Heart right ventricle (tissue), 16 donors: ENCODE results near the gene ANK3. TPM values are rescaled to one million over a fixed set of nuclear protein-coding genes. Genes with fewer than 3 reads are reported as not detected.

Source experiments
- ATAC-seq, 8 donors: fragments of 200-7000 bp; cut with Tn5 transposase; one replicate each; pipeline ENCODE4 v1.9.1; 2020; ENCODE audit warnings: mild to moderate bottlenecking in 8 of 8, moderate library complexity in 8 of 8, moderate number of reproducible peaks in 1 of 8
- DNase-seq, 2 donors: peaks; one replicate each; pipeline ENCODE4 v3.0.0-alpha.2; 2020
- H3K27ac ChIP-seq, 10 donors: fragments of 200-600 bp; sonication (generic) in 2 of 10; one replicate each; pipeline versions ENCODE4 v1.5.0 to v1.8.0; 2020 to 2022; ENCODE audit warnings: mild to moderate bottlenecking in 3 of 10
- H3K27me3 ChIP-seq, 7 donors: fragments of 200-600 bp; one replicate each; pipeline ENCODE4 v1.8.0; 2021 to 2022; ENCODE audit warnings: mild to moderate bottlenecking in 2 of 7
- H3K36me3 ChIP-seq, 9 donors: fragments of 200-600 bp; sonication (generic) in 1 of 9; one replicate each; pipeline versions ENCODE4 v1.5.0 to v1.8.0; 2020 to 2022; ENCODE audit warnings: mild to moderate bottlenecking in 2 of 9
- H3K4me1 ChIP-seq, 9 donors: fragments of 200-600 bp; sonication (generic) in 1 of 9; one replicate each; pipeline versions ENCODE4 v1.5.0 to v1.8.0; 2020 to 2022; ENCODE audit warnings: mild to moderate bottlenecking in 4 of 9
- H3K4me3 ChIP-seq, 10 donors: fragments of 200-600 bp; sonication (generic) in 2 of 10; one replicate each; pipeline versions ENCODE4 v1.5.0 to v1.8.0; 2020 to 2022; ENCODE audit warnings: mild to moderate bottlenecking in 7 of 10, moderate library complexity in 2 of 10
- H3K9me3 ChIP-seq, 11 donors: fragments of 200-600 bp in 10 of 11; sonication (generic) in 2 of 11; one replicate each; pipeline versions ENCODE4 v1.5.0 to v1.8.0; 2013 to 2022; ENCODE audit warnings: mild to moderate bottlenecking in 2 of 11, control low read depth in 1 of 11, moderate library complexity in 1 of 11
- CTCF ChIP-seq, 9 donors: fragments of 200-600 bp; sonication (generic) in 2 of 9; IDR thresholded peaks; one replicate each; pipeline versions ENCODE4 v1.5.0 to v1.8.0; 2021 to 2022; ENCODE audit warnings: antibody characterized with exemption in 9 of 9, mild to moderate bottlenecking in 5 of 9, moderate library complexity in 1 of 9
- WGBS, 2 donors: extraction: QIAGEN DNeasy Blood & Tissue Kit; methylation state at CpG; one replicate each; pipeline ENCODE4 v1.1.7; 2013; ENCODE audit warnings: inconsistent platforms in 1 of 2; 5-methylcytosine and 5-hydroxymethylcytosine counted together
- intact Hi-C, 10 donors: fragments of 100-400 bp; cut with DNase I; formaldehyde crosslinking; loops; one replicate each; pipeline versions ENCODE4 v1.11.1 to v1.14.2; 2022
- polyA plus RNA-seq, 2 donors: library from polyadenylated mRNA; stranded (reverse); fragments of 200-250 nt; gene quantifications; one replicate each; pipeline ENCODE4 v1.2.3, GENCODE V29; 2013
- total RNA-seq, 10 donors: library from RNA; stranded (reverse); fragmentation: NEBNext Ultra II Directional in 3 of 10; extraction: Animal tissue kit (Norgen Biotek cat#: 25700) in 3 of 10; gene quantifications; one replicate each; pipeline versions ENCODE4 v1.2.1 to v1.2.4, GENCODE V29; 2021 to 2023
- donor health status: Arrhythmogenic right ventricular cardiomyopathy.
- donor health status: ischemic (EF 13 %, LVEDD 7.1; RV severe dilation, severe dysfunction).
- donor health status: healthy with polysubstance abuse.
- donor health status: DM: no; HTN: yes; CAD: no.
- donor health status: DM: no; HTN: no; CAD: no.
- donor health status: ischemic (EF 25% LVEDD 6.9; RV normal size, moderate dysfunction).
- donor health status: ischemic (EF 25% LVEDD 5.7; RV mildly dilated, moderate dysfunction).
- donor health status: healthy.
- donor health status: DM: yes; HTN: yes; CAD: no.
- donor health status: Ischemic cardiomyopathy.
- donor health status: ischemic (EF 35%, LVEDD 5.7; RV mildly dilated, moderate dysfunction).
- donor health status: nonischemic (EF 11% LVEDD 7.7; RV severe dilation, severe dysfunction).
- donor health status: DM: yes; HTN: yes; CAD: no.
- donor health status: PGD.
- donor health status: ischemic (EF 29% LVEDD 5.4; RV normal size, mild dysfunction).
- donor health status: nonischemic (EF 23%, LVEDD 6.1; RV moderate dilation, normal function).

The ANK3 gene
- total and polyA plus RNA-seq, 12 donors, result 34.4 to 287 (median 245) TPM

- H3K9me3 ChIP-seq, result peaks cover 0 to 11% (median 4%) of the 10 kb centered on the region in 11 donors
- no peak overlapping the region for H3K4me3 ChIP-seq
- no peak for TF ChIP-seq CTCF (IDR thresholded peaks at IDR 0.05)
- no peak for DNase-seq
- peaks cover 0 to 7% (median 0%) of the 10 kb centered on the region in 9 donors for H3K4me1 ChIP-seq
- intact Hi-C loops, result no loop called here
- ATAC-seq, result no peak
- H3K36me3 ChIP-seq, result no peaks in the 10 kb centered on the region
- H3K27me3 ChIP-seq, result no peaks in the 10 kb centered on the region
- H3K27ac ChIP-seq, result no peak overlapping the region
Measured at GRCh38 chr10:59991117-59991516, 398.6 kb downstream of the ANK3 start.

GRCh38 chr10:59985639-59986038 is 404.0 kb downstream of the ANK3 start:
- no peaks in the 10 kb centered on the region for H3K4me1 ChIP-seq
- no peaks in the 10 kb centered on the region for H3K36me3 ChIP-seq
- intact Hi-C loops, result no loop called here
- no peaks in the 10 kb centered on the region for H3K27me3 ChIP-seq
- H3K4me3 ChIP-seq, result no peak overlapping the region
- no peak for DNase-seq
- ATAC-seq, result no peak
- peaks cover 0 to 11% (median 4%) of the 10 kb centered on the region in 11 donors for H3K9me3 ChIP-seq
- no peak for TF ChIP-seq CTCF (IDR thresholded peaks at IDR 0.05)
- H3K27ac ChIP-seq, result no peak overlapping the region

- peaks cover 0 to 11% (median 4%) of the 10 kb centered on the region in 11 donors for H3K9me3 ChIP-seq
- DNase-seq (no peak), ATAC-seq (no peak)
- H3K36me3 ChIP-seq, result no peaks in the 10 kb centered on the region
- 92 to 100% methylated on average over 1 of the region's 1 CpG for WGBS, 2 donors
- intact Hi-C loops, result no loop called here
- no peaks in the 10 kb centered on the region for H3K4me1 ChIP-seq
- TF ChIP-seq CTCF (IDR thresholded peaks at IDR 0.05), result no peak
- no peaks in the 10 kb centered on the region for H3K27me3 ChIP-seq
- H3K4me3 ChIP-seq, result no peak overlapping the region
- H3K27ac ChIP-seq, result no peak overlapping the region
Measured at GRCh38 chr10:59984415-59984814, 405.3 kb downstream of the ANK3 start.

GRCh38 chr10:59980356-59980755 is 409.3 kb downstream of the ANK3 start:
- intact Hi-C loops, result no loop called here
- Histone ChIP-seq H3K4me3 (no peak overlapping the region), H3K4me1 (no peaks in the 10 kb centered on the region), H3K27me3 (no peaks in the 10 kb centered on the region), H3K27ac (no peak overlapping the region), H3K9me3 (peaks cover 0 to 39% (median 15%) of the 10 kb centered on the region in 11 donors), H3K36me3 (no peaks in the 10 kb centered on the region)
- TF ChIP-seq CTCF (IDR thresholded peaks at IDR 0.05), result no peak
- DNase-seq, result no peak
- 82 to 92% methylated on average over 1 of the region's 1 CpG for WGBS, 2 donors
- no peak for ATAC-seq

GRCh38 chr10:59977486-59977885 is 412.2 kb downstream of the ANK3 start:
- Histone ChIP-seq H3K9me3 (peaks cover 0 to 42% (median 15%) of the 10 kb centered on the region in 11 donors), H3K4me1 (no peaks in the 10 kb centered on the region), H3K27ac (no peak overlapping the region), H3K36me3 (no peaks in the 10 kb centered on the region), H3K4me3 (no peak overlapping the region), H3K27me3 (no peaks in the 10 kb centered on the region)
- no peak for ATAC-seq
- DNase-seq, result no peak
- no peak for TF ChIP-seq CTCF (IDR thresholded peaks at IDR 0.05)
- intact Hi-C loops, result no loop called here
